ENCODE results near the gene CEP131.

Gene CEP131

DNA sequence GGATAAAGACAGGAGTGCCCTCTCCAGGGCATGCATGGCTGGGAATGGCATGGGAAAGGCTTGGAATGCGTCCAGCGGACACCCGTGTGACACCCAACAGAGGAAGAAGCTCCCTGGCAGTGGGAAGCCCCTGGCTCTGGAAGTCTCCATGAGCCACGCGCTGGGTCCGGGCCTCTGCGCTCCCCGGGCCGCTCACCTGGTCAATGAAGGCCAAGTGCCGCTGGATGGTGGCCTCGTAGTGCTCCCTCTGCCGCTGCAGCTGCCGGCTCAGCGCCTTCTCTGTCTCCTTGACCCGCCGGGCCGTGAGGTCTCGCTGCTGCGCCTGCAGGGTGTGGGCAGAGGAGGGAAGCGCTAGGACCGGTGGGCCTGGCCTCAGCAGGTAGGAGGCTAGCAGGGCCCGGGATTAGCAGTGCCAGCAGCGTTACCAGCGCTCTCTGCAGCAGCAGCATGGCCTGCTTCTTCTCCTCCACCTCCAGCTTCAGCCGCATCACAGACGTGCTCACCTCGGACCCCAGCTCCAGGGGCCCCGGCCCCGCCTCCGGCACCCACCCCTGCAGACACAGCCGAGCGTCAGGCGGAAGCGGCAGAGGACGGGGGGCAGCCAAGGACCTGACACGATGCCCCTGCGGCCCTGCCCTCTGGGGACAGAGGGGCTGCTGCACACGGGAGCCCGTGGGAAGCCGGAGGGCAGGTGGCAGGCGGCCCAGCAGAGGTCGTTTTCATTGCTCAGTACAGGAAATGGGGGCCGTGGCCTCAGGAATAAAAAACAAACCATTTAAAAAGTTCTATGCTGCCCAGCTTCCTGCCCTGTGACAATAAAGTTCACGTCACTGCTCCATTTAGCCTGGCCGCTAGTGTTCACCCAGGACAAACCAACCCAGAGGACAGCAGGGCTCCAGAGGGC, 26.0 kb downstream of the CEP131 start:
- no peak for DNase-seq (ENCODE audit: low read depth)
- no peak overlapping the region for H3K4me3 ChIP-seq (ENCODE audit: control insufficient read depth, low read depth, low read length)
- TF ChIP-seq, protein P1, sequence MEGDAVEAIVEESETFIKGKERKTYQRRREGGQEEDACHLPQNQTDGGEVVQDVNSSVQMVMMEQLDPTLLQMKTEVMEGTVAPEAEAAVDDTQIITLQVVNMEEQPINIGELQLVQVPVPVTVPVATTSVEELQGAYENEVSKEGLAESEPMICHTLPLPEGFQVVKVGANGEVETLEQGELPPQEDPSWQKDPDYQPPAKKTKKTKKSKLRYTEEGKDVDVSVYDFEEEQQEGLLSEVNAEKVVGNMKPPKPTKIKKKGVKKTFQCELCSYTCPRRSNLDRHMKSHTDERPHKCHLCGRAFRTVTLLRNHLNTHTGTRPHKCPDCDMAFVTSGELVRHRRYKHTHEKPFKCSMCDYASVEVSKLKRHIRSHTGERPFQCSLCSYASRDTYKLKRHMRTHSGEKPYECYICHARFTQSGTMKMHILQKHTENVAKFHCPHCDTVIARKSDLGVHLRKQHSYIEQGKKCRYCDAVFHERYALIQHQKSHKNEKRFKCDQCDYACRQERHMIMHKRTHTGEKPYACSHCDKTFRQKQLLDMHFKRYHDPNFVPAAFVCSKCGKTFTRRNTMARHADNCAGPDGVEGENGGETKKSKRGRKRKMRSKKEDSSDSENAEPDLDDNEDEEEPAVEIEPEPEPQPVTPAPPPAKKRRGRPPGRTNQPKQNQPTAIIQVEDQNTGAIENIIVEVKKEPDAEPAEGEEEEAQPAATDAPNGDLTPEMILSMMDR (conservative IDR thresholded peaks at IDR 0.05; ENCODE audit: control insufficient read depth, insufficient read depth, low read depth, low read length): no peak

DNA sequence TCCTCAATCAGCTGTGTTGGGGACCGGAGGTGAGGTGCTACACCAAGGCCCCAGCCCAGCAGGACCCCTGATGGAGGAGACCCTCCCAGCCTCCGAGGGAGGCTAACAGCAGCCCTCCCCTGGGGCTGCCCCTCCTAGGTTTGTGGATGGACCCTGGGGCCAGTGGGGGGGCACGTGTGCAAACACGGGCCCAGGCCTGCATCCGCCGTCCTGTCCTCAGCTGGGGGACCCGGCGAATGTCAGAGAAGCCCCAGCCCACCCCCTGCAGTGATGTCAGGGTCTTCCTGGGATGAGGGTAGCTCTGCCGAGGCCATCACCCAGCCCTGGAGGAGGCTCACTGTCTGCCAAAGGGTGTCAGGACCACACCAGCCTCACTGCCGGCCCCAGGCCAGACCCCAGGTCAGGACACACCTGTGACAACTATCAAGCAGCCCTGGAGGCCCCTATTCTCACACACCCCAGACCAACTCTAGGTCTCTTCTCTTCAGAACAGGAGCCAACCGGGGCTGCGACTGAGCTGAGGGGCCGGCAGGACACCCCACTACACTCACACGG, 26.7 kb downstream of the CEP131 start:
- DNase-seq (ENCODE audit: low read depth): no peak
- no peak overlapping the region for H3K4me3 ChIP-seq (ENCODE audit: control insufficient read depth, low read depth, low read length)
- TF ChIP-seq, protein P1 (conservative IDR thresholded peaks at IDR 0.05; ENCODE audit: control insufficient read depth, insufficient read depth, low read depth, low read length): no peak

DNA sequence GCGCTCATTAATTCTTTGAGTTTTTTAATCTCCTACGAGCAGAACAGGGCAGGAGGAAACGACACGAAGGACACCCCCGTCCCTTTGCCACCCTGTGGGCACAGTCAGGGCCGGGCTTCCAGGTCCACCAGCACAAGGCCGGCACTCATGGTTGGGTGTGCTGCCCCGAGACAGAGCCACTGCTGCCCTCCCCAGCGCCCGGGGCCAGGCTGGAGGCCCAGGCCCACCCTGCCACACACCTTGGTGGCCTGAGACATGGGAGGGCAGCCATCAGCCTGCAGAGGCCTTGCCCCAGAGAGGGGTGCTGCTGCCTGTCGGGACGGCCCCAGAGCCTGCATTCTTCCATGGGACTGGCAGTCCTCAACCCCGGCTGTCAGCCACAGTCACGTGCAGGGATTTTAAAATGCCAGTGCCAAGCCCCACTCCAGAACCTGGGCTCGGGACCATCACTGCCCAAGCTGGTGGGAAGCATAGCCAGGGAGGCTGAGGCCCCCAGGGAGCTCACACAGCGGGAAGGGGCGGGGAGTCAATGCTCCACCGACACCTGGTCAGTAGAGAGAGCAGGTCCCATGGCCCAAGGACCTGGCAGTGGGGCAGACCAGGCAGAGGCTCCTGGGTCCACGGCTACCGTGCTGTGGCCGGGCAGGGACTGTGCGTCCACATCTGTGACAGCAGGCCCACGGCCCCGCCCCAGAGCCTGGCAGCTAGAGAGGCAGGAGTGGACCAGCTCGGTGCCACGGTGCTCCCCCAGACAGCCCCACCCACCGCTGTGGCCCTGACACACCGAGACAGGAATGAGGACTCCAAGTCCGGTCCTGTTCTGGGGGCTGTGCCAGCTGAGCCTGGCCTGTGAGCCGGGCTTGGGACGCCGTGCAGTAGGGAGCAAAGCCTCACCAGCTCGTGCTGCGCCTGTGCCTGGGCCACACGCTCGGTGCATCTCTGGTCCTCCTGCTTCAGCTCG, 27.5 kb downstream of the CEP131 start:
- H3K4me3 ChIP-seq (ENCODE audit: control insufficient read depth, low read depth, low read length): no peak overlapping the region
- TF ChIP-seq, protein P1 (conservative IDR thresholded peaks at IDR 0.05; ENCODE audit: control insufficient read depth, insufficient read depth, low read depth, low read length): no peak
- DNase-seq (ENCODE audit: low read depth): no peak

DNA sequence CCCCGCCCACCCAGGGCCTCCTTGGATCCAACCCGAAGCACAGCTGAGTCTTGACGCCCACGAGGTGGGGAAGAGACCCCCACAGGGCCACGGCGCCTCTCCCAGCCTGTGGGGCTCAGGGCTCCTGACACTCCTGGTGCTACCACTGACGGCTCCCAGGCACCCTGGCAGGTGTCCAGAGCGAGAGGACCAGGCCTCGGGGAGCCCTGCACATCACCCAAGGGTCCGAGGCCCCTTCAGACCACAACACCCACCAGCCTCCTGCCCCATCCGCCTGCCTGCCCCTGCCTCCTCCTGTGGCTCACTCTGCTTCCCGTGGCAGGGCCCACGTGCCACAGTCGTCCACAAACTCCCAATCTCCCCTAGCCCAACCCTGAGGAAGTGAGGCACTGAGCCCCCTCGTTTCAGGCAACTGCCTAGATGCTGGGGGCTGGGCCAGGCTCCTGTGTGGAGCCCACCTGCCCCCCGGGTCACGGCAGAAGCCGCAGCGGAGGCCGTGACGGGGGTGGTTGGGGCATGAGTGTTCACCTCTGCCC, 28.5 kb downstream of the CEP131 start:
- TF ChIP-seq, protein P1 (conservative IDR thresholded peaks at IDR 0.05; ENCODE audit: control insufficient read depth, insufficient read depth, low read depth, low read length): no peak
- no peak for DNase-seq (ENCODE audit: low read depth)
- H3K4me3 ChIP-seq (ENCODE audit: control insufficient read depth, low read depth, low read length): no peak overlapping the region

DNA sequence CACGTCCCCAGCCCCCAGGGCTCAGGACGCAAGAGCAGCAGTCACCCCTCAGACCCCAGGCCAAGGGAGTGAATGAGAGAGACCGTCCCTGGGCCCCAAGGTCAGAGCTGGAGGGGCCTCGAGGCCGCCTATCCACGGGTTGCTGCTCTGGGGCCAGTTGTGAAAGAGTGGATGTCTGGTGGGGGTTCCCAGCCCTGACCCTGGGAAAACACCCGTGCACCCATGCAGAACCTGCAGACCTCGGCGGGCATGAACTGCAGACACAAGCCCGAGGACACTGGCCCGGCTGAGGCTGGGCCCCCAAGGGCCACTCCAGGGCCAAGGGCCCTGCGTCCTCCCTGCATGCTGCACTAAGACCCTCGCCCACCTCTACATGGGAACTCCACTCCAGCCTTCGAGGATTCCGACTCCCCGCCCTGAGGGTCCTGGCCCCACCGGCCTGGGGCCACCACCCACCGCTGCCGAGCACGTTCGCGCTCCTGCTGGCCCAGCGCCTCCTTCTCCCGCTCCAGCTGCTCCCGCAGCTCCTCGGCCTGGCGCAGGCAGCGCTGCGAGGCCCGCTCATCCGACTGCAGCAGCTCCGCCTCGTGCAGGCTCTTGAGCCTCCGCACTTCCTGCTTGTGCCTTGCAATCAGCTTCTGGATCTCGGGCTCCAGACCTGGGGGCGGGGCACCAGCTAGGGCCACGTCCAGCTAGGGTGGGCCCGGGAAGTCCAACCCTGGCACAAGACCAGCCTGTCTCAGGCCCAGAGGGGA, 29.1 kb downstream of the CEP131 start:
- no peak overlapping the region for H3K4me3 ChIP-seq (ENCODE audit: control insufficient read depth, low read depth, low read length)
- peak; percentile 28 for DNase-seq (ENCODE audit: low read depth)
- TF ChIP-seq, protein P1 (conservative IDR thresholded peaks at IDR 0.05; ENCODE audit: control insufficient read depth, insufficient read depth, low read depth, low read length): no peak

DNA sequence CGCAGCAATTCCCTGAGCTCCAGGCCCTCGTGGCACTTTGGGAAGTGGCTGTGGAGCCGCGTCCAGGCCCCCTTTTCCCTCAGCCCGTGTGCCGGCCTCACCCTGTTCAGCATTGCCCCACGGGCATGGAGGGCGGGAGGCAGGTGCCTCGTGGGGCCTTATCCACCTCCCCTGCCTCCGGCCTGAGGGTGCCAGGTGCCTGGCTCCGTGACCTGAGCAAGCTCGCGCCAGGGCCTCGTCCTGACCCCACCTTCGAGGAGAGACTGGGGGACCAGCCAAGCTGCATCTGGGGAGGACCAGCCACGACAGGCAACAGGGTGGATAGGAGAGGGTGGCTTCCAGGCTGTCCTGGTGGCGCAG, 29.7 kb downstream of the CEP131 start:
- DNase-seq (ENCODE audit: low read depth): no peak
- no peak overlapping the region for H3K4me3 ChIP-seq (ENCODE audit: control insufficient read depth, low read depth, low read length)
- TF ChIP-seq, protein P1 (conservative IDR thresholded peaks at IDR 0.05; ENCODE audit: control insufficient read depth, insufficient read depth, low read depth, low read length): no peak

All from fibroblast of mammary gland (primary cell).